Measurements from ENCODE around the gene TRIOBP. TPM values are rescaled to one million over a fixed set of nuclear protein-coding genes. Genes with fewer than 3 reads are reported as not detected.
"Not testable (repeated sequence)": the region's sequence is repeated elsewhere in the genome, so short reads cannot be mapped to it uniquely, and the experiment has no call there.

TRIOBP gene
- total RNA-seq, 1 donor from 2014 or later = 103 TPM

- Mint-ChIP-seq H3K27ac (ENCODE audit: unreplicated experiment) (no peak overlapping the region), H3K36me3 (ENCODE audit: unreplicated experiment) (no peaks in the 10 kb centered on the region), H3K9me3 (ENCODE audit: unreplicated experiment) (no peaks in the 10 kb centered on the region), H3K4me3 (ENCODE audit: unreplicated experiment) (no peak overlapping the region), H3K27me3 (ENCODE audit: unreplicated experiment) (no peaks in the 10 kb centered on the region), H3K4me1 (ENCODE audit: unreplicated experiment) (no peaks in the 10 kb centered on the region)
- DNase-seq (ENCODE audit: extremely low spot score, unreplicated experiment) = no peak
- TF ChIP-seq CTCF (IDR thresholded peaks at IDR 0.05) = no peak
Measured at GRCh38 chr22:37714634-37715033, 17.8 kb downstream of the TRIOBP start.

GRCh38 chr22:37715760-37716159 is 18.9 kb downstream of the TRIOBP start:
- Mint-ChIP-seq H3K4me3 (ENCODE audit: unreplicated experiment) (no peak overlapping the region), H3K36me3 (ENCODE audit: unreplicated experiment) (no peaks in the 10 kb centered on the region), H3K27me3 (ENCODE audit: unreplicated experiment) (no peaks in the 10 kb centered on the region), H3K27ac (ENCODE audit: unreplicated experiment) (no peak overlapping the region), H3K4me1 (ENCODE audit: unreplicated experiment) (no peaks in the 10 kb centered on the region), H3K9me3 (ENCODE audit: unreplicated experiment) (no peaks in the 10 kb centered on the region)
- TF ChIP-seq CTCF (IDR thresholded peaks at IDR 0.05) = no peak
- DNase-seq (ENCODE audit: extremely low spot score, unreplicated experiment) = no peak

GRCh38 chr22:37716708-37717107 is 19.9 kb downstream of the TRIOBP start:
- Mint-ChIP-seq H3K4me1 (ENCODE audit: unreplicated experiment) (no peaks in the 10 kb centered on the region), H3K4me3 (ENCODE audit: unreplicated experiment) (no peak overlapping the region), H3K36me3 (ENCODE audit: unreplicated experiment) (no peaks in the 10 kb centered on the region), H3K9me3 (ENCODE audit: unreplicated experiment) (no peaks in the 10 kb centered on the region), H3K27ac (ENCODE audit: unreplicated experiment) (no peak overlapping the region), H3K27me3 (ENCODE audit: unreplicated experiment) (no peaks in the 10 kb centered on the region)
- no peak for DNase-seq (ENCODE audit: extremely low spot score, unreplicated experiment)
- TF ChIP-seq CTCF (IDR thresholded peaks at IDR 0.05) = no peak

- not testable (repeated sequence) for H3K4me1 Mint-ChIP-seq (ENCODE audit: unreplicated experiment); H3K9me3 Mint-ChIP-seq (ENCODE audit: unreplicated experiment); H3K27me3 Mint-ChIP-seq (ENCODE audit: unreplicated experiment); H3K27ac Mint-ChIP-seq (ENCODE audit: unreplicated experiment); H3K36me3 Mint-ChIP-seq (ENCODE audit: unreplicated experiment); DNase-seq (ENCODE audit: extremely low spot score, unreplicated experiment); H3K4me3 Mint-ChIP-seq (ENCODE audit: unreplicated experiment)
Measured at GRCh38 chr22:37717235-37717634, 20.4 kb downstream of the TRIOBP start.

- H3K9me3 Mint-ChIP-seq (ENCODE audit: unreplicated experiment); DNase-seq (ENCODE audit: extremely low spot score, unreplicated experiment); H3K4me3 Mint-ChIP-seq (ENCODE audit: unreplicated experiment); H3K4me1 Mint-ChIP-seq (ENCODE audit: unreplicated experiment); H3K27ac Mint-ChIP-seq (ENCODE audit: unreplicated experiment); H3K27me3 Mint-ChIP-seq (ENCODE audit: unreplicated experiment); H3K36me3 Mint-ChIP-seq (ENCODE audit: unreplicated experiment): not testable (repeated sequence)
Measured at GRCh38 chr22:37717746-37718305, 21.0 kb downstream of the TRIOBP start.

- Mint-ChIP-seq H3K4me1 (ENCODE audit: unreplicated experiment) (peaks cover 8% of the 10 kb centered on the region), H3K36me3 (ENCODE audit: unreplicated experiment) (no peaks in the 10 kb centered on the region), H3K27me3 (ENCODE audit: unreplicated experiment) (no peaks in the 10 kb centered on the region), H3K27ac (ENCODE audit: unreplicated experiment) (no peak overlapping the region), H3K9me3 (ENCODE audit: unreplicated experiment) (peaks cover 7% of the 10 kb centered on the region), H3K4me3 (ENCODE audit: unreplicated experiment) (no peak overlapping the region)
- no peak for DNase-seq (ENCODE audit: extremely low spot score, unreplicated experiment)
- no peak for TF ChIP-seq CTCF (IDR thresholded peaks at IDR 0.05)
Measured at GRCh38 chr22:37725551-37726240, 28.8 kb downstream of the TRIOBP start.
